ENCODE data around the gene EIF2B4. TPM values are rescaled to one million over a fixed set of nuclear protein-coding genes. Genes with fewer than 3 reads are reported as not detected.
A peak's percentile ranks its signal among the peaks of the same experiment; 100 is the strongest.

Gene EIF2B4
- total and polyA plus RNA-seq, 2 of the 8 experiments (the other 6 are each of a cell fraction or from before 2014, with no cell fraction given), result 60.0 to 63.2 TPM

DNA sequence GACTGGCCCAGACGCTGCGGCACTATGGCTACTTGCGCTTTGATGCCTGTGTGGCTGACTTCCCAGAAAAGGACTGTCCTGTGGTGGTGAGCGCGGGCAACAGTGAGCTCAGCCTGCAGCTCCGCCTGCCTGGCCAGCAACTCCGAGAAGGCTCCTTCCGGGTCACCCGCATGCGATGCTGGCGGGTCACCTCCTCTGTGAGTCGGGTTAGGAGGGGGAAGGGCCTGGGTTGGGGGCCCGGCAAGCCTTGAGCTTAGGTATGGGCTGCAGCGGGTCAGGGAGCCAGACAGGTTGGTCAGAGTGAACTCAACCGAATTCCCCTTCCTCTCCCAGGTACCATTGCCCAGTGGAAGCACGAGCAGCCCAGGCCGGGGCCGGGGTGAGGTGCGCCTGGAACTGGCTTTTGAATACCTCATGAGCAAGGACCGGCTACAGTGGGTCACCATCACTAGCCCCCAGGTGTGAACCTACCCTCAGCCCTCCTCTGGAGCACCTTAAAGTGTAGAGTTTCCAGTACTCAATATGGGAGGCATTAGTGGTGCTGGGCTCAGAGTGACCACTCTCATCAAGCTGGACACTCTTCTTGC lies 5.5 kb upstream of the EIF2B4 start:
- H2BK5ac ChIP-seq (ENCODE audit: low read depth, low read length), result no peak overlapping the region
- no peak overlapping the region; the same call in 1 of the 2 replicates for H4K8ac ChIP-seq (ENCODE audit: extremely low read depth, insufficient read depth, low read length)
- DNase-seq (ENCODE audit: low read depth in 1 of 2, low spot score in 2 of 2) (no peak), FAIRE-seq (no peak)
- no peak overlapping the region for H2AFZ ChIP-seq (ENCODE audit: low read length)
- no peak overlapping the region for H2BK15ac ChIP-seq (ENCODE audit: low read length)
- peaks cover 29 to 50% (median 43%) of the 10 kb centered on the region in 4 experiments for H3K36me3 ChIP-seq (ENCODE audit: control insufficient read depth in 2 of 4, insufficient read depth in 4 of 4, low read length in 3 of 4)
- H4K91ac ChIP-seq (replicated peaks; ENCODE audit: insufficient read length, low read length), result no peak overlapping the region
- no peak overlapping the region for H3K4ac ChIP-seq (replicated peaks; ENCODE audit: insufficient read length, low read depth, low read length)
- TF ChIP-seq ZNF274 (IDR thresholded peaks at IDR 0.05; ENCODE audit: borderline replicate concordance, extremely low read depth, low read length) (no peak), SP2 (IDR thresholded peaks at IDR 0.05; ENCODE audit: low read length) (no peak), POLR2A (IDR thresholded peaks at IDR 0.05; ENCODE audit: control extremely low read depth in 1 of 2, low read depth in 2 of 2, low read length in 2 of 2) (0 out of 3 replicates have a peak, but pooled peaks of 1 of the 2 experiments have one; percentile 10)
- no peak overlapping the region for H2BK20ac ChIP-seq (ENCODE audit: low read length)
- H3K79me2 ChIP-seq (ENCODE audit: control insufficient read depth in 1 of 2, insufficient read depth in 2 of 2, low read length in 2 of 2), result peaks cover 0 to 27% of the 10 kb centered on the region in 2 experiments; a peak in 2 of 4 replicates
- POLR2A ChIA-PET (ENCODE audit: partially characterized antibody), result interaction anchor here (1.3 to 9.5 kb wide), 8 partner anchors 9 to 64 kb away, joined by 3 to 114 read pairs (median 4); partner anchors contain the start of genes EIF2B4, GTF3C2 and NRBP1
- no peak overlapping the region for H2BK12ac ChIP-seq (ENCODE audit: low read depth, low read length)
- no peak overlapping the region for H3K27ac ChIP-seq (ENCODE audit: low read depth, low read length)
- H3K4me1 ChIP-seq (replicated peaks in 1 of 4; ENCODE audit: control insufficient read depth in 3 of 4, insufficient read depth in 4 of 4, low read length in 3 of 4), result peaks cover 0 to 10% (median 3%) of the 10 kb centered on the region in 4 experiments; a peak in 5 of 7 replicates
- no peak overlapping the region for H3K18ac ChIP-seq (ENCODE audit: extremely low read depth, low read length)
- H3K56ac ChIP-seq (replicated peaks; ENCODE audit: insufficient read length, low read depth, low read length), result no peak overlapping the region
- H3K79me1 ChIP-seq (ENCODE audit: low read depth, low read length), result peaks cover 6% of the 10 kb centered on the region
- H3K9me3 ChIP-seq (ENCODE audit: insufficient read depth in 2 of 2, low read depth in 1 of 2, low read length in 1 of 2), result no peaks in the 10 kb centered on the region
- peaks cover 4 to 18% of the 10 kb centered on the region in 2 experiments for H4K20me1 ChIP-seq (replicated peaks in 1 of 2; ENCODE audit: control insufficient read depth in 1 of 2, insufficient read depth in 2 of 2, low read length in 2 of 2)
- H3K27me3 ChIP-seq (replicated peaks in 1 of 4; ENCODE audit: control insufficient read depth in 3 of 4, extremely low read depth in 1 of 4, insufficient read depth in 3 of 4, low read length in 3 of 4), result no peaks in the 10 kb centered on the region
- H3K14ac ChIP-seq (ENCODE audit: insufficient read length), result no peak overlapping the region
- H3K4me2 ChIP-seq (ENCODE audit: insufficient read depth in 1 of 2, low read depth in 2 of 2, low read length in 2 of 2), result no peak overlapping the region
- H3K23ac ChIP-seq (ENCODE audit: insufficient read length), result no peak overlapping the region
- no peak overlapping the region for H2AK5ac ChIP-seq (ENCODE audit: low read depth, low read length)
- H4K5ac ChIP-seq (ENCODE audit: insufficient read length, low read depth, low read length), result no peak overlapping the region
- H3K9ac ChIP-seq (replicated peaks in 1 of 4; ENCODE audit: extremely low read depth in 1 of 4, low read depth in 3 of 4, low read length in 3 of 4), result no peak overlapping the region
- no peak overlapping the region for H2BK120ac ChIP-seq (replicated peaks; ENCODE audit: low read depth, low read length)
- peaks cover 13% of the 10 kb centered on the region for H3K23me2 ChIP-seq (ENCODE audit: low read depth, low read length)
- no peak overlapping the region for H3K4me3 ChIP-seq (ENCODE audit: extremely low read depth in 1 of 4, insufficient read depth in 2 of 4, low read depth in 3 of 4, low read length in 4 of 4)
- WGBS, 2 experiments (ENCODE audit: extremely low coverage in 1 of 2, insufficient coverage in 1 of 2, insufficient read length in 1 of 2, insufficient replicate concordance in 2 of 2, low coverage in 1 of 2, low lambda C conversion rate in 2 of 2, missing lambda C conversion rate in 1 of 2), result 93% methylated on average over 19 of the region's 20 CpGs; no CpG with 5 or more reads in 1 of the 2 experiments
- CTCF ChIA-PET (ENCODE audit: partially characterized antibody), result interaction anchor here (0.9 to 1.6 kb wide), 2 partner anchors 54 to 55 kb away, joined by 3 read pairs; no protein-coding TSS in a partner anchor
